Activated CD8-positive, alpha-beta T cell treated with anti-CD3 and anti-CD28 coated beads for 36 hours (primary cell): ENCODE measurements around the gene NIF3L1. TPM values are rescaled to one million over a fixed set of nuclear protein-coding genes. Genes with fewer than 3 reads are reported as not detected.
"Not testable (repeated sequence)": the region's sequence is repeated elsewhere in the genome, so short reads cannot be mapped to it uniquely, and the experiment has no call there.

Experiments
- ATAC-seq: fragments of 200-7000 bp; cut with Tn5 transposase; one replicate; pipeline ENCODE4 v1.10.0; 2021; ENCODE audit warnings: mild to moderate bottlenecking, moderate library complexity
- CTCF ChIA-PET: fragments of 350-600 bp; sonication (Branson Sonifier 250); formaldehyde crosslinking; loops from one replicate; lab custom pipeline; 2021; ENCODE audit warnings: antibody characterized with exemption; lab: Charles Lee
- POLR2A ChIA-PET: fragments of 350-600 bp; sonication (Branson Sonifier 250); formaldehyde crosslinking; loops from one replicate; lab custom pipeline; 2021; ENCODE audit warnings: antibody characterized with exemption; lab: Charles Lee
- DNase-seq: peaks from one replicate; pipeline ENCODE4 v3.0.0-alpha.2; 2020
- H3K27ac Mint-ChIP-seq: one replicate; pipeline ENCODE4 v1.8.0; 2021; ENCODE audit warnings: mild to moderate bottlenecking, mixed read lengths
- H3K27me3 Mint-ChIP-seq: one replicate; pipeline ENCODE4 v1.8.0; 2021; ENCODE audit warnings: mixed read lengths
- H3K36me3 Mint-ChIP-seq: one replicate; pipeline ENCODE4 v1.8.0; 2021; ENCODE audit warnings: low read depth, mixed read lengths
- H3K4me1 Mint-ChIP-seq: one replicate; pipeline ENCODE4 v1.8.0; 2021; ENCODE audit warnings: low read depth, mixed read lengths
- H3K4me3 Mint-ChIP-seq: one replicate; pipeline ENCODE4 v1.8.0; 2021; ENCODE audit warnings: mild to moderate bottlenecking, moderate library complexity, mixed read lengths
- H3K9me3 Mint-ChIP-seq: one replicate; pipeline ENCODE4 v1.8.0; 2021; ENCODE audit warnings: mixed read lengths
- CTCF ChIP-seq: fragments of 200-600 bp; IDR thresholded peaks from one replicate; pipeline ENCODE4 v1.8.0; 2022; ENCODE audit warnings: antibody characterized with exemption, mild to moderate bottlenecking
- intact Hi-C: fragments of 100-400 bp; cut with micrococcal nuclease; formaldehyde crosslinking; loops from one replicate; pipeline ENCODE4 v1.10.0; 2022
- total RNA-seq, 2 experiments: library from RNA; stranded (reverse); gene quantifications; one replicate each; pipeline ENCODE4 v1.2.3, GENCODE V29; 2021

NIF3L1 gene
- total RNA-seq, 2 experiments from 2014 or later: 30.8 to 35.3 TPM

- Mint-ChIP-seq H3K9me3 (no peaks in the 10 kb centered on the region), H3K4me1 (peaks cover 21% of the 10 kb centered on the region), H3K4me3 (no peak overlapping the region), H3K27me3 (peaks cover 2% of the 10 kb centered on the region), H3K36me3 (peaks cover 26% of the 10 kb centered on the region), H3K27ac (peak overlapping the region; percentile 3)
- POLR2A ChIA-PET: interaction anchor here (0.9 to 1.2 kb wide), 4 partner anchors 9 to 20 kb away, joined by 3 to 4 read pairs (median 4); partner anchors contain the start of genes NIF3L1 and PPIL3
- intact Hi-C loops: no loop called here
- ATAC-seq: no peak
- TF ChIP-seq CTCF: no peak
- CTCF ChIA-PET: interaction anchor here (0.7 to 1.2 kb wide), 2 partner anchors 9 to 29 kb away, joined by 3 to 4 read pairs; no protein-coding TSS in a partner anchor
- no peak for DNase-seq
Measured at GRCh38 chr2:200869014-200869413, 20.2 kb upstream of the NIF3L1 start.

- H3K4me3 Mint-ChIP-seq: no peak overlapping the region
- peaks cover 41% of the 10 kb centered on the region for H3K36me3 Mint-ChIP-seq
- no peak for TF ChIP-seq CTCF
- ATAC-seq (no peak), DNase-seq (no peak)
- peaks cover 2% of the 10 kb centered on the region for H3K27me3 Mint-ChIP-seq
- intact Hi-C loops: no loop called here
- H3K27ac Mint-ChIP-seq: peak overlapping the region; percentile 80
- ChIA-PET CTCF (interaction anchor here (1.2 kb wide), 1 partner anchor 287 kb away, joined by 3 read pairs; no protein-coding TSS in a partner anchor), POLR2A (interaction anchor here (0.6 to 1.6 kb wide), 2 partner anchors 18 to 1722 kb away, joined by 3 to 5 read pairs; partner anchors contain the start of genes NIF3L1 and PPIL3)
- H3K9me3 Mint-ChIP-seq: no peaks in the 10 kb centered on the region
- peaks cover 15% of the 10 kb centered on the region for H3K4me1 Mint-ChIP-seq
Measured at GRCh38 chr2:200871151-200871550, 18.0 kb upstream of the NIF3L1 start.

DNA sequence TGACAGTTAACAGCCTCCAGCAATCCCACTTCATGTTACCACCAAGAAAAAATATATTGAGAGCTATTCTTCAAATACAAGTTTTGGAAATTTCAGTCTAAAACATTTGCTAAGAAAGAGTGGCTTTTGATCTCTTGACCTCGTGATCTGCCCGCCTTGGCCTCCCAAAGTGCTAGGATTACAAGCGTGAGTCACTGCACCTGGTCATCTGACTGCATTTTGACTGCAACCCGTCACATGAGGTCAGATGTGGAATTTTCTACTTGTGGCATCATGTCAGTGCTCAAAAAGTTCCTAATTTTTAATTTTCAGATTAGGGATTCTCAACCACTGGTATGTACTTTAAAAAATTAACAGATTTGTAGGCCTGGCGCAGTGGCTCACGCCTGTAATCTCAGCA, 15.6 kb upstream of the NIF3L1 start:
- no peak for TF ChIP-seq CTCF
- Mint-ChIP-seq H3K4me3 (no peak overlapping the region), H3K9me3 (no peaks in the 10 kb centered on the region), H3K27ac (no peak overlapping the region), H3K4me1 (peaks cover 9% of the 10 kb centered on the region), H3K27me3 (no peaks in the 10 kb centered on the region), H3K36me3 (peaks cover 45% of the 10 kb centered on the region)
- DNase-seq: no peak
- ATAC-seq: no peak
- intact Hi-C loops: no loop called here
- CTCF ChIA-PET: no interaction called here
- POLR2A ChIA-PET: no interaction called here

- CTCF ChIA-PET: interaction anchor here (1.1 kb wide), 1 partner anchor 8 kb away, joined by 4 read pairs; no protein-coding TSS in a partner anchor
- TF ChIP-seq CTCF: no peak
- H3K9me3 Mint-ChIP-seq: no peaks in the 10 kb centered on the region
Measured at GRCh38 chr2:200877443-200877842, 11.7 kb upstream of the NIF3L1 start.

GRCh38 chr2:200878289-200878880, 10.8 kb upstream of the NIF3L1 start:
- H3K27ac Mint-ChIP-seq: no peak overlapping the region
- intact Hi-C loops: no loop called here
- peaks cover 53% of the 10 kb centered on the region for H3K36me3 Mint-ChIP-seq
- no peak overlapping the region for H3K4me3 Mint-ChIP-seq
- no peaks in the 10 kb centered on the region for H3K27me3 Mint-ChIP-seq
- ATAC-seq: no peak
- POLR2A ChIA-PET: interaction anchor here (0.8 to 1.6 kb wide), 2 partner anchors 10 to 14 kb away, joined by 3 to 8 read pairs; partner anchors contain the start of gene CLK1
- H3K9me3 Mint-ChIP-seq: no peaks in the 10 kb centered on the region
- peaks cover 11% of the 10 kb centered on the region for H3K4me1 Mint-ChIP-seq
- no peak for TF ChIP-seq CTCF
- CTCF ChIA-PET: interaction anchor here (0.6 to 1.1 kb wide), 2 partner anchors 9 to 23 kb away, joined by 3 to 4 read pairs; no protein-coding TSS in a partner anchor
- no peak for DNase-seq

More at GRCh38 chr2:200877443-200877842, 11.7 kb upstream of the NIF3L1 start:
- H3K36me3 Mint-ChIP-seq: peaks cover 52% of the 10 kb centered on the region
- no peak overlapping the region for H3K27ac Mint-ChIP-seq
- no peaks in the 10 kb centered on the region for H3K27me3 Mint-ChIP-seq
- POLR2A ChIA-PET: interaction anchor here (0.8 to 1.6 kb wide), 3 partner anchors 9 to 13 kb away, joined by 3 to 8 read pairs (median 3); partner anchors contain the start of gene CLK1
- DNase-seq (no peak), ATAC-seq (no peak)
- peaks cover 9% of the 10 kb centered on the region for H3K4me1 Mint-ChIP-seq
- intact Hi-C loops: no loop called here
- no peak overlapping the region for H3K4me3 Mint-ChIP-seq

DNA sequence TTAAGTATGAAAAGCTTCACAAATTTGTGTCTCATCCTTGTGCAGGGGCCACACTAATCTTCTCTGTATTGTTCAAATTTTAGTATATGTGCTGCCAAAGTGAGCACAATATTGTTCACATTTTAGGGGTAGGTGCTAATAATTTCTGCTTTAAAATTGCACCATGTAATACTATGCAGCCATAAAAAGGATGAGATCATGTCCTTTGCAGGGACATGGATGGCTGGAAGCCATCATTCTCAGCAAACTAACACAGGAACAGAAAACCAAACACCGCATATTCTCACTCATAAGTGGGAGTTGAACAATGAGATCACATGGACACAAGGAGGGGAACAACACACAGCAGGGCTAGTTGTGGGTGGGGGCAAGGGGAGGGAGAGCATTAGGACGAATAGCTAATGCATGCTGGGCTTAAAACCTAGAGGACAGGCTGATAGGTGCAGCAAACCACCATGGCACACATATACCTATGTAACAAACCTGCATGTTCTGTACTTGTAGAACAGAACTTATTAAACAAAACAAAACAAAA, 7.4 kb upstream of the NIF3L1 start:
- H3K27me3 Mint-ChIP-seq, DNase-seq, H3K4me3 Mint-ChIP-seq, intact Hi-C loops, H3K9me3 Mint-ChIP-seq, ATAC-seq: not testable (repeated sequence)
- ChIA-PET POLR2A (interaction anchor here (3.8 kb wide), 1 partner anchor 18 kb away, joined by 13 read pairs; the partner anchor contains the start of gene CLK1), CTCF (interaction anchor here (1.0 kb wide), 1 partner anchor 61 kb away, joined by 3 read pairs; no protein-coding TSS in a partner anchor)
- Mint-ChIP-seq H3K36me3 (peaks cover 56% of the 10 kb centered on the region), H3K27ac (peak overlapping the region; percentile 18), H3K4me1 (peaks cover 24% of the 10 kb centered on the region)
